ENCODE results near the gene NXPH1.

Gene NXPH1

DNA sequence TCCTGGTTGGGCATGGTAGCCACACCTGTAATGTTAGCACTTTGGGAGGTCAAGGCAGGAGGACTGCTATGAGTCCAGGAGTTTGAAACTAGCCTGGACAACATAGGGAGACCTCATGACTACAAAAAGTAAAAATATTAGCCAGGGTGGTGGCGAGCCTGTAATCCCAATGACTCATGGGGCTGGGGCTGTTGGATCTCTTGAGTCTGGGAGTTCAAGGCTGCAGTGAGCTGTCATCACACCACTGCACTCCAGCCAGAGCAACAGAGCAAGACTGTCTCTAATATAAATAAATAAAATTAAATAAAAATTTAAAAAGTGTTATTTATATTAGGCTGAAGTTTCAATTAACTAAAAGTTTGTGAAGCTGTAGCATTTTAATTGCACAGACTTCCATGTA is 207.3 kb downstream of the NXPH1 start:
- no peak overlapping the region for H2AFZ ChIP-seq (ENCODE audit: low read length)
- no peaks in the 10 kb centered on the region for H3K79me2 ChIP-seq (ENCODE audit: insufficient read depth, low read length)
- H3K4me2 ChIP-seq (ENCODE audit: low read length): no peak overlapping the region
- no peak overlapping the region for H3K27ac ChIP-seq (ENCODE audit: low read depth, low read length, poor library complexity, severe bottlenecking)
- TF ChIP-seq EZH2 (IDR thresholded peaks at IDR 0.05; ENCODE audit: borderline replicate concordance, low read length): no peak
- TF ChIP-seq, protein P1, sequence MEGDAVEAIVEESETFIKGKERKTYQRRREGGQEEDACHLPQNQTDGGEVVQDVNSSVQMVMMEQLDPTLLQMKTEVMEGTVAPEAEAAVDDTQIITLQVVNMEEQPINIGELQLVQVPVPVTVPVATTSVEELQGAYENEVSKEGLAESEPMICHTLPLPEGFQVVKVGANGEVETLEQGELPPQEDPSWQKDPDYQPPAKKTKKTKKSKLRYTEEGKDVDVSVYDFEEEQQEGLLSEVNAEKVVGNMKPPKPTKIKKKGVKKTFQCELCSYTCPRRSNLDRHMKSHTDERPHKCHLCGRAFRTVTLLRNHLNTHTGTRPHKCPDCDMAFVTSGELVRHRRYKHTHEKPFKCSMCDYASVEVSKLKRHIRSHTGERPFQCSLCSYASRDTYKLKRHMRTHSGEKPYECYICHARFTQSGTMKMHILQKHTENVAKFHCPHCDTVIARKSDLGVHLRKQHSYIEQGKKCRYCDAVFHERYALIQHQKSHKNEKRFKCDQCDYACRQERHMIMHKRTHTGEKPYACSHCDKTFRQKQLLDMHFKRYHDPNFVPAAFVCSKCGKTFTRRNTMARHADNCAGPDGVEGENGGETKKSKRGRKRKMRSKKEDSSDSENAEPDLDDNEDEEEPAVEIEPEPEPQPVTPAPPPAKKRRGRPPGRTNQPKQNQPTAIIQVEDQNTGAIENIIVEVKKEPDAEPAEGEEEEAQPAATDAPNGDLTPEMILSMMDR (IDR thresholded peaks at IDR 0.05; ENCODE audit: low read length): no peak
- H3K9me3 ChIP-seq (ENCODE audit: low read length): no peaks in the 10 kb centered on the region
- no peaks in the 10 kb centered on the region for H3K9me2 ChIP-seq (ENCODE audit: low read depth, low read length)
- no peaks in the 10 kb centered on the region for H3K36me3 ChIP-seq (ENCODE audit: insufficient read depth, low read length)
- no peaks in the 10 kb centered on the region for H3K4me1 ChIP-seq (ENCODE audit: insufficient read depth, low read length, severe bottlenecking)
- no peaks in the 10 kb centered on the region for H4K20me1 ChIP-seq (ENCODE audit: insufficient read depth, low read length)
- H3K9ac ChIP-seq (ENCODE audit: low read length): no peak overlapping the region
- no peaks in the 10 kb centered on the region for H3F3A ChIP-seq (ENCODE audit: insufficient read depth, low read length)
- H3K27me3 ChIP-seq (ENCODE audit: insufficient read depth, low read length): no peaks in the 10 kb centered on the region
- no peak overlapping the region for H3K4me3 ChIP-seq (ENCODE audit: low read depth, low read length, poor library complexity, severe bottlenecking)

DNA sequence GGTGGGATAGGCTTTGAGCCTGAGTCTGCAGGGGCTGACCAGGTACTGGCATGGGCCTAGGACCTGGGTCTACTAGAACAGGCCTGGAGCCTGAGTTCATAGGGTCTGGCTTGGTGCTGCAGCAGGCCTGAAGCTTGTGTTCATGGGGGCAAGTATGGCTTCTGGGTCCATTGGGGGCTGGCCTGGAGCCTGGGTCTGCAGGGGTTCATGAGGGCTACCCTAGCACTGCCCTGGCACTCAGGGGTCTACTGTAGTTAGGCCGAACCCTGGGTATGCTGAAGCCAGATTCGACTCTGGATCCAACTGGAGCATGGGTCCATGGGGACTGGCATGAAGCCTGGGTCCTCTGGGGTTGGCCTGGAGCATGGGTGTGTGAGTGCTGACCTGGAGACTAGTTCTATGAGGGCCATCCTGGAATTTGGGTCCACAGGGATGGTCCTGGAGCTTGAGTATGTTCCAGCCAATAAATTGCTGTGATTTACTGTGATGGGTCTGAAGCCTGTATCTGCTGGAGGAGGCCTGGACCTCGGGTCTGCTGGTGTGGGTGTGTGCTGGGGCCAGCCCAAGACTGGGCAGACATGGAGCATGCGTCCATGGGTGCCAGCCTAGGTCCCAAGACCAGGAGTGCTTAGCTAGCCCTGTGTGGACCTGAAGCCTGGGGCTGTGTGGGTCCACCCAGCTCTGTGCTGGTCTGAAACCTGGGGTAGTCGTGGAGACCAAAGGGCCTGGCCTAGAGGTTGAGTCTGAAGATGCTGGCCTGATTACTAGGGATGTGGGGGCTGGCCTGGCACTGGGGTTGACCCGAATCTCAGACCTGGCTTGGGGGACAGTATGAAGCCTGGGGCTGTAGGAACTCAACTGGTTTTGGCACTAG is 235.5 kb downstream of the NXPH1 start:
- Histone ChIP-seq H3K9me3 (ENCODE audit: low read length) (no peaks in the 10 kb centered on the region), H3K4me1 (ENCODE audit: insufficient read depth, low read length, severe bottlenecking) (no peaks in the 10 kb centered on the region), H3K79me2 (ENCODE audit: insufficient read depth, low read length) (no peaks in the 10 kb centered on the region), H4K20me1 (ENCODE audit: insufficient read depth, low read length) (no peaks in the 10 kb centered on the region), H3K9me2 (ENCODE audit: low read depth, low read length) (no peaks in the 10 kb centered on the region), H3K9ac (ENCODE audit: low read length) (no peak overlapping the region), H2AFZ (ENCODE audit: low read length) (no peak overlapping the region), H3K27me3 (ENCODE audit: insufficient read depth, low read length) (no peaks in the 10 kb centered on the region), H3K27ac (ENCODE audit: low read depth, low read length, poor library complexity, severe bottlenecking) (no peak overlapping the region), H3K4me2 (ENCODE audit: low read length) (no peak overlapping the region), H3K4me3 (ENCODE audit: low read depth, low read length, poor library complexity, severe bottlenecking) (no peak overlapping the region), H3F3A (ENCODE audit: insufficient read depth, low read length) (no peaks in the 10 kb centered on the region), H3K36me3 (ENCODE audit: insufficient read depth, low read length) (no peaks in the 10 kb centered on the region)
- TF ChIP-seq, protein P1 (IDR thresholded peaks at IDR 0.05; ENCODE audit: low read length): no peak
- no peak for TF ChIP-seq EZH2 (IDR thresholded peaks at IDR 0.05; ENCODE audit: borderline replicate concordance, low read length)

GRCh38 chr7:8669501-8669851 is 236.1 kb downstream of the NXPH1 start:
- Histone ChIP-seq H3K9ac (ENCODE audit: low read length) (no peak overlapping the region), H3K36me3 (ENCODE audit: insufficient read depth, low read length) (no peaks in the 10 kb centered on the region), H3K9me2 (ENCODE audit: low read depth, low read length) (no peaks in the 10 kb centered on the region), H3F3A (ENCODE audit: insufficient read depth, low read length) (no peaks in the 10 kb centered on the region), H3K79me2 (ENCODE audit: insufficient read depth, low read length) (no peaks in the 10 kb centered on the region), H3K4me2 (ENCODE audit: low read length) (no peak overlapping the region), H2AFZ (ENCODE audit: low read length) (no peak overlapping the region), H3K4me3 (ENCODE audit: low read depth, low read length, poor library complexity, severe bottlenecking) (no peak overlapping the region), H4K20me1 (ENCODE audit: insufficient read depth, low read length) (no peaks in the 10 kb centered on the region), H3K27me3 (ENCODE audit: insufficient read depth, low read length) (no peaks in the 10 kb centered on the region), H3K4me1 (ENCODE audit: insufficient read depth, low read length, severe bottlenecking) (no peaks in the 10 kb centered on the region), H3K9me3 (ENCODE audit: low read length) (no peaks in the 10 kb centered on the region), H3K27ac (ENCODE audit: low read depth, low read length, poor library complexity, severe bottlenecking) (no peak overlapping the region)
- TF ChIP-seq, protein P1 (IDR thresholded peaks at IDR 0.05; ENCODE audit: low read length): no peak
- no peak for TF ChIP-seq EZH2 (IDR thresholded peaks at IDR 0.05; ENCODE audit: borderline replicate concordance, low read length)

All from OCI-LY1 (cell line).